ENCODE results near the gene ATP1B4.
"Not testable (repeated sequence)": the region's sequence is repeated elsewhere in the genome, so short reads cannot be mapped to it uniquely, and the experiment has no call there.

Gene ATP1B4

DNA sequence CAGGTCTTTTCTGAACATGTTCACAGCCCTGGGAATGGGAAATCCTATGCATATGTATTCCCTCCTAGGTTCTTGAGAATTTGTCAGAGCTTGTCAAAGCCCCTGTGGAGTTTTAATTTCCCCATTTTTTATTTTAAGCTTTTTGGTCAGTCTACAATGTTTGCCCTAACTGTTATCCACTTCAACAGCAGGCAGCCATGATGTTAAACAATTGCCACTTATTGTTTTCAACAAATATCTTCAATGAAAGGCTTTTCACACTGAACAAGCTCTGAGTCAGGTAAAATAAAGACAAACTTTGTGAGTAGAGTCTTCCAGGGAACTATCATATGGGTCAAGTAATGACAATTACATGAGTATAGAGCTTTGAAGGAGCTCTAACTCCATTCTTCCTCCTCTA is 25.0 kb upstream of the ATP1B4 start:
- no peak for TF ChIP-seq EZH2phosphoT487 (IDR thresholded peaks at IDR 0.05; ENCODE audit: borderline replicate concordance, low read length)
- TF ChIP-seq, protein P1, sequence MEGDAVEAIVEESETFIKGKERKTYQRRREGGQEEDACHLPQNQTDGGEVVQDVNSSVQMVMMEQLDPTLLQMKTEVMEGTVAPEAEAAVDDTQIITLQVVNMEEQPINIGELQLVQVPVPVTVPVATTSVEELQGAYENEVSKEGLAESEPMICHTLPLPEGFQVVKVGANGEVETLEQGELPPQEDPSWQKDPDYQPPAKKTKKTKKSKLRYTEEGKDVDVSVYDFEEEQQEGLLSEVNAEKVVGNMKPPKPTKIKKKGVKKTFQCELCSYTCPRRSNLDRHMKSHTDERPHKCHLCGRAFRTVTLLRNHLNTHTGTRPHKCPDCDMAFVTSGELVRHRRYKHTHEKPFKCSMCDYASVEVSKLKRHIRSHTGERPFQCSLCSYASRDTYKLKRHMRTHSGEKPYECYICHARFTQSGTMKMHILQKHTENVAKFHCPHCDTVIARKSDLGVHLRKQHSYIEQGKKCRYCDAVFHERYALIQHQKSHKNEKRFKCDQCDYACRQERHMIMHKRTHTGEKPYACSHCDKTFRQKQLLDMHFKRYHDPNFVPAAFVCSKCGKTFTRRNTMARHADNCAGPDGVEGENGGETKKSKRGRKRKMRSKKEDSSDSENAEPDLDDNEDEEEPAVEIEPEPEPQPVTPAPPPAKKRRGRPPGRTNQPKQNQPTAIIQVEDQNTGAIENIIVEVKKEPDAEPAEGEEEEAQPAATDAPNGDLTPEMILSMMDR (IDR thresholded peaks at IDR 0.05; ENCODE audit: low read depth, low read length, poor library complexity, severe bottlenecking) = no peak
- Histone ChIP-seq H3K27me3 (ENCODE audit: control insufficient read depth, low read length) (no peaks in the 10 kb centered on the region), H3K79me2 (ENCODE audit: control insufficient read depth, low read length) (no peaks in the 10 kb centered on the region), H3K4me3 (ENCODE audit: low read length) (no peak overlapping the region), H3K4me1 (ENCODE audit: control insufficient read depth, low read length) (no peaks in the 10 kb centered on the region), H4K20me1 (ENCODE audit: control insufficient read depth, insufficient read depth, low read depth, low read length) (no peaks in the 10 kb centered on the region), H3K27ac (ENCODE audit: low read depth, low read length) (no peak overlapping the region), H3K36me3 (ENCODE audit: control insufficient read depth, low read length) (no peaks in the 10 kb centered on the region), H3F3A (ENCODE audit: control insufficient read depth, insufficient read depth) (no peaks in the 10 kb centered on the region), H3K9me2 (replicated peaks; ENCODE audit: control insufficient read depth, low read length) (no peaks in the 10 kb centered on the region), H3K4me2 (ENCODE audit: low read length) (no peak overlapping the region), H3K9me3 (ENCODE audit: control insufficient read depth, insufficient read depth, low read length) (no peaks in the 10 kb centered on the region)

DNA sequence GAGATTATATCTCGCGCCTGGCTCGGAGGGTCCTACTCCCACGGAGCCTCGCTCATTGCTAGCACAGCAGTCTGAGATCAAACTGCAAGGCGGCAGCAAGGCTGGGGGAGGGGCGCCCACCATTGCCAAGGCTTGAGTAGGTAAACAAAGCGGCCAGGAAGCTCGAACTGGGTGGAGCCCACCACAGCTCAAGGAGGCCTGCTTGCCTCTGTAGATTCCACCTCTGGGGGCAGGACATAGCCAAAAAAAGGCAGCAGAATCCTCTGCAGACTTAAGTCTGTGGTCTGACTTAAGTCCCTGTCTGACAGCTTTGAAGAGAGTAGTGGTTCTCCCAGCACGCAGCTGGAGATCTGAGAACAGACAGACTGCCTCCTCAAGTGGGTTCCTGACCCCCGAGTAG is 17.3 kb upstream of the ATP1B4 start:
- H3K27ac ChIP-seq (ENCODE audit: low read depth, low read length); H3K79me2 ChIP-seq (ENCODE audit: control insufficient read depth, low read length); H4K20me1 ChIP-seq (ENCODE audit: control insufficient read depth, insufficient read depth, low read depth, low read length); H3K9me3 ChIP-seq (ENCODE audit: control insufficient read depth, insufficient read depth, low read length); H3K4me3 ChIP-seq (ENCODE audit: low read length); H3K36me3 ChIP-seq (ENCODE audit: control insufficient read depth, low read length); H3F3A ChIP-seq (ENCODE audit: control insufficient read depth, insufficient read depth); H3K27me3 ChIP-seq (ENCODE audit: control insufficient read depth, low read length); H3K4me1 ChIP-seq (ENCODE audit: control insufficient read depth, low read length); H3K4me2 ChIP-seq (ENCODE audit: low read length); H3K9me2 ChIP-seq (replicated peaks; ENCODE audit: control insufficient read depth, low read length): not testable (repeated sequence)

DNA sequence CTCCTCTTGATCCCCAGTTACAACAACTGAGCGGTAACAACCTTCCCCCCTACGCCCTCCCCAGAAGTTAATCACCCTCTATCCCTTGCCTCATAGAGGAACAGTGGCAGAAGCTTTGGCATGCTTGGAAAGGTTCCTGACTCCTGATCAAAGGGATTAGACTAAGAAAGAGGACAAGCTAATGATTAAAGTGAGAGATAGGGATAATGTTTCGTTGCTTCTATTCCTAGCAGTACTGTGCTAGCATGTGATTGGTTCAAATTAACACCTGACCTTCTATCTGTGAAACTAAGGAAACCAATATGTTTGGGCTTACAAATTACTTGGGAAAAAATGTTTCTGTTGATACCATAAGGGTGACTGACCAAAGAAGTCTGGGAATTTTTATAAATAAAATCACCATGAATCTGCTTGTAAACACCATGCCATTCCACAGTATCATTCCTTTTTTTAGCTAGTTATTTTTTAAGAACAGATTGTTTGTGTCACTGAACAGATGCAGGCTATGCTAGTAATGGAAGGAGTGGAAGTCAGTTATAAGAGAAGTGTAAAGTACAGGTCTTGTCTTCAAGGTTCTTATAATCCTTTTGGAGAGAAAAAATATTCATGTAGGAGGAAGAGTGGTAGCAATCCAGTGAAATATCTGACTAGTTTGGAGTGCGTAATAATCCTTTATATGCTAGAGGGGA is 11.3 kb upstream of the ATP1B4 start:
- no peaks in the 10 kb centered on the region for H3K79me2 ChIP-seq (ENCODE audit: control insufficient read depth, low read length)
- no peaks in the 10 kb centered on the region for H3K9me2 ChIP-seq (replicated peaks; ENCODE audit: control insufficient read depth, low read length)
- H3K4me1 ChIP-seq (ENCODE audit: control insufficient read depth, low read length) = no peaks in the 10 kb centered on the region
- no peaks in the 10 kb centered on the region for H3K36me3 ChIP-seq (ENCODE audit: control insufficient read depth, low read length)
- TF ChIP-seq, protein P1 (IDR thresholded peaks at IDR 0.05; ENCODE audit: low read depth, low read length, poor library complexity, severe bottlenecking) = no peak
- TF ChIP-seq EZH2phosphoT487 (IDR thresholded peaks at IDR 0.05; ENCODE audit: borderline replicate concordance, low read length) = no peak
- no peaks in the 10 kb centered on the region for H4K20me1 ChIP-seq (ENCODE audit: control insufficient read depth, insufficient read depth, low read depth, low read length)
- no peak overlapping the region for H3K27ac ChIP-seq (ENCODE audit: low read depth, low read length)
- no peaks in the 10 kb centered on the region for H3F3A ChIP-seq (ENCODE audit: control insufficient read depth, insufficient read depth)
- no peaks in the 10 kb centered on the region for H3K9me3 ChIP-seq (ENCODE audit: control insufficient read depth, insufficient read depth, low read length)
- H3K4me3 ChIP-seq (ENCODE audit: low read length) = no peak overlapping the region
- H3K4me2 ChIP-seq (ENCODE audit: low read length) = no peak overlapping the region
- no peaks in the 10 kb centered on the region for H3K27me3 ChIP-seq (ENCODE audit: control insufficient read depth, low read length)

DNA sequence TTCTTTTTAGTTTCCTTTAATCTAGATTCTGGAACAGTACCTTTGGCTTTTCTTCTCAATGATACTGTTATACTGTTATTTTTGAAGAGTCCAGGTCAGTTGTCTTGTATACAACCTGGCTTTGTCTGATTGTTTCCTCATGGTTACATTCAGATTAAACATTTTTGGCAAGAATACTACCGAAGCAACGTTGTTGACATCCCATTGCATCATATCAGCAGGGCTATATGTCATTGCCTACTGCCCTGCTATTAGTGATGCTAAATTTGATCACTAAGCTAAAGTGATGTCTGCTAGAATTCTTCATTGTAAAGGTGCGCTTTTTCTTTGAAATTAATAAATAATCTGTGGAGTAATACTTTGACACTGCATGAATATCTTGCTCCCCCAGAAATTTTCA is 5.8 kb upstream of the ATP1B4 start:
- Histone ChIP-seq H3K4me3 (ENCODE audit: low read length) (no peak overlapping the region), H3K79me2 (ENCODE audit: control insufficient read depth, low read length) (no peaks in the 10 kb centered on the region), H3K27ac (ENCODE audit: low read depth, low read length) (no peak overlapping the region), H3K27me3 (ENCODE audit: control insufficient read depth, low read length) (no peaks in the 10 kb centered on the region), H3K9me2 (replicated peaks; ENCODE audit: control insufficient read depth, low read length) (no peaks in the 10 kb centered on the region), H3K4me2 (ENCODE audit: low read length) (no peak overlapping the region), H4K20me1 (ENCODE audit: control insufficient read depth, insufficient read depth, low read depth, low read length) (no peaks in the 10 kb centered on the region), H3K4me1 (ENCODE audit: control insufficient read depth, low read length) (no peaks in the 10 kb centered on the region), H3K36me3 (ENCODE audit: control insufficient read depth, low read length) (no peaks in the 10 kb centered on the region), H3F3A (ENCODE audit: control insufficient read depth, insufficient read depth) (no peaks in the 10 kb centered on the region), H3K9me3 (ENCODE audit: control insufficient read depth, insufficient read depth, low read length) (no peaks in the 10 kb centered on the region)
- no peak for TF ChIP-seq EZH2phosphoT487 (IDR thresholded peaks at IDR 0.05; ENCODE audit: borderline replicate concordance, low read length)
- TF ChIP-seq, protein P1 (IDR thresholded peaks at IDR 0.05; ENCODE audit: low read depth, low read length, poor library complexity, severe bottlenecking) = no peak

Data from DOHH2 (cell line).